ENCODE results near the gene GHR.

GHR gene

GRCh38 chr5:42400474-42400873, 22.8 kb upstream of the GHR start:
- WGBS (ENCODE audit: insufficient coverage, insufficient read length), result 100% methylated on average over 2 of the region's 3 CpGs
- no peaks in the 10 kb centered on the region for H3K9me3 ChIP-seq (ENCODE audit: control insufficient read depth, insufficient read depth, low read length)
- H3K4me3 ChIP-seq (ENCODE audit: low read length), result no peak overlapping the region
- H3K36me3 ChIP-seq (ENCODE audit: control insufficient read depth, insufficient read depth, low read length), result no peaks in the 10 kb centered on the region
- H3K4me1 ChIP-seq (ENCODE audit: control insufficient read depth, insufficient read depth, low read length), result no peaks in the 10 kb centered on the region
- H3K27ac ChIP-seq (ENCODE audit: low read length), result no peak overlapping the region
- DNase-seq (ENCODE audit: low read depth, low spot score), result no peak
- no peaks in the 10 kb centered on the region for H3K27me3 ChIP-seq (ENCODE audit: control insufficient read depth, insufficient read depth, low read length)

GRCh38 chr5:42403236-42403635, 20.0 kb upstream of the GHR start:
- H3K27ac ChIP-seq (ENCODE audit: low read length), result no peak overlapping the region
- H3K36me3 ChIP-seq (ENCODE audit: control insufficient read depth, insufficient read depth, low read length), result no peaks in the 10 kb centered on the region
- H3K27me3 ChIP-seq (ENCODE audit: control insufficient read depth, insufficient read depth, low read length), result no peaks in the 10 kb centered on the region
- no peak overlapping the region for H3K4me3 ChIP-seq (ENCODE audit: low read length)
- no peak for DNase-seq (ENCODE audit: low read depth, low spot score)
- H3K9me3 ChIP-seq (ENCODE audit: control insufficient read depth, insufficient read depth, low read length), result no peaks in the 10 kb centered on the region
- no CpG with 5 or more reads among the region's 2 CpGs for WGBS (ENCODE audit: insufficient coverage, insufficient read length)
- H3K4me1 ChIP-seq (ENCODE audit: control insufficient read depth, insufficient read depth, low read length), result no peaks in the 10 kb centered on the region

GRCh38 chr5:42404366-42404765, 18.9 kb upstream of the GHR start:
- Histone ChIP-seq H3K27me3 (ENCODE audit: control insufficient read depth, insufficient read depth, low read length) (no peaks in the 10 kb centered on the region), H3K36me3 (ENCODE audit: control insufficient read depth, insufficient read depth, low read length) (no peaks in the 10 kb centered on the region), H3K27ac (ENCODE audit: low read length) (no peak overlapping the region), H3K9me3 (ENCODE audit: control insufficient read depth, insufficient read depth, low read length) (no peaks in the 10 kb centered on the region), H3K4me3 (ENCODE audit: low read length) (no peak overlapping the region), H3K4me1 (ENCODE audit: control insufficient read depth, insufficient read depth, low read length) (no peaks in the 10 kb centered on the region)
- no CpG with 5 or more reads among the region's 2 CpGs for WGBS (ENCODE audit: insufficient coverage, insufficient read length)
- DNase-seq (ENCODE audit: low read depth, low spot score), result no peak

- WGBS (ENCODE audit: insufficient coverage, insufficient read length), result no CpG with 5 or more reads among the region's 1 CpG
- Histone ChIP-seq H3K4me1 (ENCODE audit: control insufficient read depth, insufficient read depth, low read length) (no peaks in the 10 kb centered on the region), H3K4me3 (ENCODE audit: low read length) (no peak overlapping the region), H3K27ac (ENCODE audit: low read length) (no peak overlapping the region), H3K36me3 (ENCODE audit: control insufficient read depth, insufficient read depth, low read length) (no peaks in the 10 kb centered on the region), H3K27me3 (ENCODE audit: control insufficient read depth, insufficient read depth, low read length) (peaks cover 2% of the 10 kb centered on the region; the same call in 1 of the 2 replicates), H3K9me3 (ENCODE audit: control insufficient read depth, insufficient read depth, low read length) (no peaks in the 10 kb centered on the region)
- DNase-seq (ENCODE audit: low read depth, low spot score), result no peak
Observed at GRCh38 chr5:42419294-42419693, 3.9 kb upstream of the GHR start.

- Histone ChIP-seq H3K4me3 (ENCODE audit: low read length) (no peak overlapping the region; the same call in 1 of the 2 replicates), H3K4me1 (ENCODE audit: control insufficient read depth, insufficient read depth, low read length) (no peaks in the 10 kb centered on the region), H3K27me3 (ENCODE audit: control insufficient read depth, insufficient read depth, low read length) (peaks cover 10% of the 10 kb centered on the region; the same call in 1 of the 2 replicates), H3K36me3 (ENCODE audit: control insufficient read depth, insufficient read depth, low read length) (no peaks in the 10 kb centered on the region), H3K9me3 (ENCODE audit: control insufficient read depth, insufficient read depth, low read length) (no peaks in the 10 kb centered on the region), H3K27ac (ENCODE audit: low read length) (no peak overlapping the region)
- no CpG with 5 or more reads among the region's 7 CpGs for WGBS (ENCODE audit: insufficient coverage, insufficient read length)
- DNase-seq (ENCODE audit: low read depth, low spot score), result no peak
Observed at GRCh38 chr5:42422656-42423280, 471 bp upstream of the GHR start.

- no peak for DNase-seq (ENCODE audit: low read depth, low spot score)
- WGBS (ENCODE audit: insufficient coverage, insufficient read length), result 100% methylated on average over 1 of the region's 3 CpGs
Observed at GRCh38 chr5:42426016-42426415, 2.8 kb downstream of the GHR start.

DNA sequence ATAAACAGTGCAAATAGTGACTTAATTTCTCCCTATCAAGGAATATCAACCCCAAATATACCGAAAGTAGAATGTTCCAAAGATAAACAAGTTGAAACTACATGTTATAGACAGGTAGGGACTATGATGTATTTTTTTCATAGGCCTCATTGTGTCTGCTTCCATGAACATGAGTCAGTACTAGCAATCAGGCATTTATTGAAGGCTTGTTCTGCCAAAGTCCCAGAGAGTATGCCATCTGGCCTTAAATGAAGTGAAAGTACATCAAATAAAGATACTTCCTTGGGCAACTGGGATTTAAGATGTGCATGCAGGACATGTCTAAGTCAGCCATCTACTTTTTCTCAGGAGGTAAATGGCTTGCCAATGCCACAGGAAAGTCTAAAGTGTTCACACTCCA, 6.5 kb downstream of the GHR start:
- Histone ChIP-seq H3K27ac (ENCODE audit: low read length) (no peak overlapping the region), H3K9me3 (ENCODE audit: control insufficient read depth, insufficient read depth, low read length) (no peaks in the 10 kb centered on the region), H3K4me3 (ENCODE audit: low read length) (no peak overlapping the region), H3K27me3 (ENCODE audit: control insufficient read depth, insufficient read depth, low read length) (peaks cover 5% of the 10 kb centered on the region; the same call in 1 of the 2 replicates), H3K36me3 (ENCODE audit: control insufficient read depth, insufficient read depth, low read length) (no peaks in the 10 kb centered on the region), H3K4me1 (ENCODE audit: control insufficient read depth, insufficient read depth, low read length) (no peaks in the 10 kb centered on the region)
- no CpG with 5 or more reads among the region's 1 CpG for WGBS (ENCODE audit: insufficient coverage, insufficient read length)
- DNase-seq (ENCODE audit: low read depth, low spot score), result no peak

More at GRCh38 chr5:42426016-42426415, 2.8 kb downstream of the GHR start:
- Histone ChIP-seq H3K36me3 (ENCODE audit: control insufficient read depth, insufficient read depth, low read length) (no peaks in the 10 kb centered on the region), H3K4me1 (ENCODE audit: control insufficient read depth, insufficient read depth, low read length) (no peaks in the 10 kb centered on the region), H3K4me3 (ENCODE audit: low read length) (no peak overlapping the region), H3K9me3 (ENCODE audit: control insufficient read depth, insufficient read depth, low read length) (no peaks in the 10 kb centered on the region), H3K27ac (ENCODE audit: low read length) (no peak overlapping the region), H3K27me3 (ENCODE audit: control insufficient read depth, insufficient read depth, low read length) (peaks cover 10% of the 10 kb centered on the region; the same call in 1 of the 2 replicates)

DNA sequence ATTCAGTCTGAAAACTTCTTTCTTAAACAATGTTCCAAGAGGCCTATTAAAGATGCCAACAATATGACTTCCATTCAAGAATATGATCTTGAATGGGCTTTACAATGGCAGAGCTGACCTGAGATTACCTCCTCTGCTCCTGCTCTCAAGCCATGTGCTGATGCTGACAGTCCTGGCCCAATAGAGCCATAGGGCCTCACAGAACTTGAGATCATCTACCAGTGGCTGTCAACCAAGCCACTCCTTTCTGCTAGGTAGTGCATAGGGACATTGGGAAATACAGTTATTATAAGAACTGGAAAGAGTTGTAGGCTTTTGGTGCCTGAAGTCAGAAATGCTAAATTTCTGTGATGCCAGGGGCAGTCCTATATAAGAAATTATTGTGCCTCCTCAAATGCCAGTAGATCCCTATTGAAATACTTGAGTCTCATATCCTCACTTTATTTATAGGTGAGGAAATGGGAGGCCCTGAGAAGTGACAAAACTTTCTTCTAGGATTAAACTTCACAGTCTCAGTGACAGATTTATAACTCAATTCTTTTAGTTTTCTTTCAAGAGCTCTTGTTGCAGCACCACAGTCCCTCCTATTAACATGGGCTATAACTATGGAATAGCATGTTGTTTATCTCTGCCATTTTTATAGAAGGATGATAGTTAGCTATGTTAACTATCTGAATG, 10.9 kb downstream of the GHR start:
- H3K27me3 ChIP-seq (ENCODE audit: control insufficient read depth, insufficient read depth, low read length), result no peaks in the 10 kb centered on the region
- H3K9me3 ChIP-seq (ENCODE audit: control insufficient read depth, insufficient read depth, low read length), result no peaks in the 10 kb centered on the region; the same call in 1 of the 2 replicates
- H3K4me3 ChIP-seq (ENCODE audit: low read length), result no peak overlapping the region
- no peak for DNase-seq (ENCODE audit: low read depth, low spot score)
- no peaks in the 10 kb centered on the region for H3K4me1 ChIP-seq (ENCODE audit: control insufficient read depth, insufficient read depth, low read length)
- H3K36me3 ChIP-seq (ENCODE audit: control insufficient read depth, insufficient read depth, low read length), result no peaks in the 10 kb centered on the region
- H3K27ac ChIP-seq (ENCODE audit: low read length), result no peak overlapping the region

- H3K36me3 ChIP-seq (ENCODE audit: control insufficient read depth, insufficient read depth, low read length), result no peaks in the 10 kb centered on the region
- no peak overlapping the region for H3K4me3 ChIP-seq (ENCODE audit: low read length)
- H3K9me3 ChIP-seq (ENCODE audit: control insufficient read depth, insufficient read depth, low read length), result no peaks in the 10 kb centered on the region; the same call in 1 of the 2 replicates
- no peak overlapping the region for H3K27ac ChIP-seq (ENCODE audit: low read length)
- DNase-seq (ENCODE audit: low read depth, low spot score), result no peak
- H3K4me1 ChIP-seq (ENCODE audit: control insufficient read depth, insufficient read depth, low read length), result no peaks in the 10 kb centered on the region
- no peaks in the 10 kb centered on the region for H3K27me3 ChIP-seq (ENCODE audit: control insufficient read depth, insufficient read depth, low read length)
Observed at GRCh38 chr5:42436051-42436450, 12.8 kb downstream of the GHR start.

- Histone ChIP-seq H3K27me3 (ENCODE audit: control insufficient read depth, insufficient read depth, low read length) (no peaks in the 10 kb centered on the region), H3K36me3 (ENCODE audit: control insufficient read depth, insufficient read depth, low read length) (no peaks in the 10 kb centered on the region), H3K9me3 (ENCODE audit: control insufficient read depth, insufficient read depth, low read length) (no peaks in the 10 kb centered on the region), H3K4me1 (ENCODE audit: control insufficient read depth, insufficient read depth, low read length) (no peaks in the 10 kb centered on the region), H3K4me3 (ENCODE audit: low read length) (no peak overlapping the region), H3K27ac (ENCODE audit: low read length) (no peak overlapping the region)
- DNase-seq (ENCODE audit: low read depth, low spot score), result no peak
- WGBS (ENCODE audit: insufficient coverage, insufficient read length), result no CpG with 5 or more reads among the region's 5 CpGs
Observed at GRCh38 chr5:42454216-42454995, 31.2 kb downstream of the GHR start.
